WTC11 (cell line): ENCODE measurements around the gene ASTN2.

Experiments
- ATF3 ChIP-seq: sonication (generic); formaldehyde crosslinking; conservative IDR thresholded peaks from 2 replicates; pipeline ENCODE4 v1.8.1; 2022; ENCODE audit warnings: mild to moderate bottlenecking, missing genetic modification reagents
- CTCF ChIP-seq: fragments of 200-600 bp; IDR thresholded peaks from 2 replicates; pipeline ENCODE4 v1.8.0; 2022; ENCODE audit warnings: antibody characterized with exemption
- JUN ChIP-seq: sonication (generic); formaldehyde crosslinking; IDR thresholded peaks from 2 replicates; pipeline ENCODE4 v1.8.0; 2023; ENCODE audit warnings: mild to moderate bottlenecking, missing genetic modification reagents
- MAX ChIP-seq: sonication (generic); formaldehyde crosslinking; IDR thresholded peaks from 2 replicates; pipeline ENCODE4 v1.8.0; 2022; ENCODE audit warnings: mild to moderate bottlenecking, missing genetic modification reagents
- PREB ChIP-seq: sonication (generic); formaldehyde crosslinking; IDR thresholded peaks from 2 replicates; pipeline ENCODE4 v1.8.1; 2022; ENCODE audit warnings: mild to moderate bottlenecking, missing genetic modification reagents, moderate library complexity, borderline replicate concordance
- RELA ChIP-seq: sonication (generic); formaldehyde crosslinking; IDR thresholded peaks from 2 replicates; pipeline ENCODE4 v1.8.1; 2022; ENCODE audit warnings: missing genetic modification reagents, mild to moderate bottlenecking, borderline replicate concordance
- ZNF423 ChIP-seq: fragments of 250-450 bp; sonication (Bioruptor Pico); IDR thresholded peaks from 2 replicates; pipeline ENCODE4 v2.1.2; 2022; ENCODE audit warnings: mild to moderate bottlenecking, moderate library complexity
- ZNF425 ChIP-seq: fragments of 250-450 bp; sonication (Bioruptor Pico); conservative IDR thresholded peaks from 2 replicates; pipeline ENCODE4 v1.9.0; 2021; ENCODE audit warnings: mild to moderate bottlenecking

- TF ChIP-seq CTCF (no peak), ATF3 (CRISPR knock-in tag) (no peak), MAX (no peak), PREB (CRISPR knock-in tag) (no peak), ZNF423 (no peak), RELA (CRISPR knock-in tag) (no peak), JUN (no peak), ZNF425 (CRISPR knock-in tag) (no peak)
Measured at GRCh38 chr9:117412841-117413240, 2.0 kb downstream of the ASTN2 start.
